Stimulated activated CD8-positive, alpha-beta memory T cell treated with anti-CD3 and anti-CD28 coated beads, Interleukin-12 subunit alpha, Interleukin-12 subunit beta, amount 100 ng/mL, for 1 hour (primary cell): Measurements from ENCODE around the gene SH2D2A.

Experiments used
- DNase-seq: peaks from one replicate; pipeline ENCODE4 v3.0.0-alpha.2; 2020; ENCODE audit warnings: low read depth

Gene SH2D2A

DNA sequence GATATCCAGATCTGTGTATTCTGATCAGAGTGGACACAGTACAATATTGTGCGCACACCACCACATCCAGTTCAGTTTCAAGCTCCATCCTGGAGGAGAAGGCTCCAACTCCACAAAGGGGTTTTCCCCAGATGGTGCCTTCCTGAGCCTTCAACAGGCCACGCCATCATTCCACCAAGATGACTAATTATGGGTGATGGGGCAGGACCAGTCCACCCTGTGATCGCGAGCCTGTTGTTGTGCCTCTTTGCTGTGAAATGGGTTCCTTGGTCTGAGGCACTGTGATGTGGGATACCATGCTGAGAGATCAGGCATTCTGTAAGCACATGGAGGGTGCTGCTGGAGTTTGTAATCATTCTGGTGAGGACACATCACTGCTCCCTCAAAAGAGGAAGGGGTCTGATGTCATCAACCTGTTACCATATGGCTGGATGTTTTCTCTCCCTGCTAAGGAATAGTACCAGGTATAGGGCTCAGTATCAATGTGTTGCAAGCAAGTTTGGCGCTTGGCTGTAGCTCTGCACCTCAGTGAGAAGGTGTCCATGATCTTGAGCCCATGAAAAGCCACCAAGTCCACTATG lies 6.7 kb upstream of the SH2D2A start:
- no peak for DNase-seq

DNA sequence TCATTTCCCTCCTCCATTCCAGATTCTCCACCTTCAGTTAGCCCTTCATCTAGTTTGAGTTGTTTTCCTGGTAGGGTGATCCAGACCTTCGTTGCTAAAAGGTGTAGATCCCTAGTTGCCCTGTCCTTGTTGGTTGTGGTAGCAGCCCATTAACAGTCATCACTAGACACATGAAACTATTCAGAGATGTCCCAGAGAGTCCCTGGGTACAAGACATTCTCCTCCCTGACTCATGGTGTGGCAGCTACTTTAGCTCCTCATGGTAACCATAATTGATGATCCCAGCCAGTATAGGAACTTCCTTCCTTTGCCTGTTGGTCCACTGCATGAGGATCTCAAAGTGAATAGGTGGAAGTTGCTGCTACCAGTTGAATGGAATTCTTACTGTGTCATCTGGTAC lies 6.0 kb upstream of the SH2D2A start:
- DNase-seq, result no peak

DNA sequence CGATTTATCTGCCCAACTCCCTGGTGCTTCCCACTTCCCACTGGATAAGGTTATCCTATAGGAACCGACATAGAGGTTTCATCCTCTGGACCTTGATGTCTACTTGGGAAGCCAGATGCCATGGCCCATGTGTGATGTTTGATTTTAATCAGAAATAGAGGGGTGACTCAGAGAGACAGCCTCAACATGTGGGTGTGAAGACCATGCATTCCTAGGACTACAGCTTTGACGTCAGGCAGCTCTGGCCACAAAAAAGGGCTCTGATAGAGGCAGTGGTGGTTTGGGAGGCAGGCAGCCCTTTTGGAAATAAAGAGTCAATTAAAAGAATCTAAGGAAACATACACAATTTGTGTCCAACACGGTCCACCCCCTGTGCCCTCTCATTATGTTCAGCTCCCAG lies 5.2 kb upstream of the SH2D2A start:
- no peak for DNase-seq

DNA sequence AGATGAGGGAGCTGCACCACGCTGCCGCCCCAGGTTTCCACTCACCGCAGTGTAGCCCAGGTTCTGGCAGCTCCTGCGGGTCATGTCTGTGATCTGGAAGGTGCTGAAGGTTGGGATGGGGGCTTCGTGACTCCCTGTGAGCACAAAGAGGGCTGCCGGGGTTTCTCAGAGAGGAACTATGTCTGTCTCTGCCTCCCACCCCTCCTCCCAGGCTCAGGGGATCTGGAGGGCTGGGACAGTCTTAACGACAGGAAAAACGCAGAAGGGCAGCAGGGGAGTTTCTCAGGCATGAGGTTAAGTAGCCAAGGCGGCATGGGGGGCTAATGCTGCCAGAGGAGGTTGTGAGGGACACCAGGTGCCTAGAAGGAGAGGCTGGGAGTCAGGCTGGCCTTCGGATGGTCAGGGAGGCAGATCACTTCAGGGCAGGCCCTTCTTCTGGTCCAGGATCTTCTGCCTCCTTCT lies 656 bp downstream of the SH2D2A start:
- no peak for DNase-seq

DNA sequence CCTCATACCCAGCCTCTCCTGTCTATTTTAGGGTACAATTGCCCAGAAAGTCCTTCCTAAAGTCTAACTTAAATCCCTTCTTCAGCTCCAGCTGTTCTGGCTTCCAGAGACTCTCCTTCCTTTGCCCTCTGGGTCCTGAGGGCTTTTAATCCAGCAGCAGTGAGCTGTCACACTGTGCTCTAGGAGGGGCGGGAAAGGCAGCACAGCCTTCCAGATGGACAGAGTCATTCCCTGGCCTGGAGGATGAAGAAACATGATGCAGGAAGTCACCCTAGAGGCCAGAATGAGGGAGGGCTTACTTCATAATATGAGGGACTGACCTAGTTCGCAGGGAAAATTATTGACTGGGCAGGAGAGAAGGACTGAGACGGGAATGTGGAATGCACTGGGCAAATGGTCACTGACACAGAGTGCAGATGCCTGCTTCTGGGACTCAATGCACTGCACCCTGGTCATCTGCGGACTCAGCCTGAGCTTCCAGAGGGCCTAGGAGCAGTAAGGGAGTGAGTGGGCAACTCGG lies 1.3 kb downstream of the SH2D2A start:
- no peak for DNase-seq

DNA sequence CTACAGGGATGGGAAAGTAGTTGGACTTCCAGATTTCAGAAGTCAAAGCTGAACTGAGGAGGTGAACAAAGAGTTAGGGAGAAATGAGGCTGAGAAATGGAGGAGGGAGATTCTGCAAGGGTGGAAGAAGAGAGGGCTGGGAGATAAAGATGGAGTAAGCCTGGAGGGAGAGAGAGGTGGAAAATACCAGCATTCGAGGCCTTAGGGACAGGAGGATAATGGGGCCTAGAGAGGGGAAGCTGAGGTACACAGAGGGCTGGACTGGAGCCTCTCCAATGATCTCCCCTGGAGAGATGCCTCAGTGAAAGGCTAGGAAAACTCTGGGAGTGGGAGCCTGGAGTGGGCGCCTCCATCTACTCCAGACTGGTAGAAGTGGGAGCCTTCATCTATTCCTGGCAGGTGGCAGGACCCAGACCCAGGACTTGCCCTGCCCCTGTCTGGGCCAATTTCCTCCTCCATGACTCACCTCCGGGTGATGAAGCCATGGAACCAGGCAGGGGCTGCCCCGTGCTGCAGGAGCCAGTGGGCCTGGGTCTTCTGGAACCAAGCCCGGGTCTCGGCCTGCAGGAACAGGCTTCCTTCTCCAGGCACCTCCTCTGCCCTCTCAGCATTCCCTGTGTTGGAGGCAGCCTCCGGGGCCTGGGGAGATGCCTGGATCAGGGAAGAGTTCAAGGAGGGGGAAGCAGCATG lies 1.9 kb downstream of the SH2D2A start:
- DNase-seq, result no peak

DNA sequence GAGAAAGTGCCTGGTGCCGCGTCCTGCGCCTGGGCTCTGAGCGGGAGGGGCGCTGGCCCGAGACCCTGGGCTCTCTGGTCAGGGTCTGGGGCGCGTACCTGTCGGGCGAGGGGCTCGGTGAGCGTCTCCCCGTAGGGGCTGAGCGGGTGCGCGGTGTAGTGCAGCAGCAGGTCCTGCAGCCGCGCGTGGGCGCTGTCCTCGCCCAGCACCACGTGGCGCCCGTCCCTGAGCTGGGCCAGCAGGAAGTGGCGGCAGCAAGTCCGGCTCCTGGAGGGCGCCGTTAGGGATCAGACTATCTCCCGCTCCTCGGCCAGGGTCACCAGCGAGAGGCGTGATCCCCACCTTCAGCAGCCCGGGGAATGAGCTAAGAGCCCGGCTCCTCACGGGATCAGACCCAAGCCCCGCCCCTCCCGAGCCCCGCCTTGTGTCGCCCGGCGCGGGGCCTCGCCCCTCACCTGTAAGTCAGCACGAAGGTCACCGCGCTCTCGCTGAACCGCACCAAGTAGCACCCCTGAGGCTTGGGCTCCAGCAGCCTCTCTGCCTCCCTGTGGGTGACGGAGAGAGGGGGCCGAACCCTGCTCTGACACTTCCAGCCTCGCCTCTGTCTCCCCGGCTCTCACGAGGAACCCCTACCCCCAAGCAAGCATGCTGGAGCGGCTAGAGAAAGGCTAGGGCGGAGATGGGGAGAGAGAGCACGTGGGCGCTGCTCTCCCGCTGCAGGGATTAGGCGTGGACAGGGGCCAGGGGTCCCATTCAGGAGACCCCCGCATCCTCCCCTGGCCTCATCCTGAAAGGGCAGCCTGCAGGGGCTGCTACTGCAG lies 2.7 kb downstream of the SH2D2A start:
- peak; percentile 56 for DNase-seq

DNA sequence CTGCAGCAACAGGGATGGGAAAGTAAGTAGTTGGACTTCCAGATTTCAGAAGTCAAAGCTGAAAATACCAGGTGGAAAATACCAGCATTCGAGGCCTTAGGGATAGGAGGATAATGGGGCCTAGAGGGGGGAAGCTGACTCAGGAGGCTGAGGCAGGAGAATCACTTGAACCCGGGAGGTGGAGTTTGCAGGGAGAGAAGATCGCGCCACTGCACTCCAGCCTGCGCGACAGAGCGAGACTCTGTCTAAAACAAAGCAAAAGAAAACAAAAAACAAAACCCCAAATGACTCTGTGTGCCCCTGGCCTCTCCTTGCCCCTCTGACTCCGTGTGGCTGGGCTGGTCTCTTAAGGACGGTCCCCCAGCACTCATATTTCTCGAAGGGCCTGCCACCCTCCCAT lies 3.4 kb downstream of the SH2D2A start:
- no peak for DNase-seq

- DNase-seq, result no peak
Measured at GRCh38 chr1:156812293-156812990, 4.2 kb downstream of the SH2D2A start.

GRCh38 chr1:156811168-156811567 lies 5.5 kb downstream of the SH2D2A start:
- no peak for DNase-seq

DNA sequence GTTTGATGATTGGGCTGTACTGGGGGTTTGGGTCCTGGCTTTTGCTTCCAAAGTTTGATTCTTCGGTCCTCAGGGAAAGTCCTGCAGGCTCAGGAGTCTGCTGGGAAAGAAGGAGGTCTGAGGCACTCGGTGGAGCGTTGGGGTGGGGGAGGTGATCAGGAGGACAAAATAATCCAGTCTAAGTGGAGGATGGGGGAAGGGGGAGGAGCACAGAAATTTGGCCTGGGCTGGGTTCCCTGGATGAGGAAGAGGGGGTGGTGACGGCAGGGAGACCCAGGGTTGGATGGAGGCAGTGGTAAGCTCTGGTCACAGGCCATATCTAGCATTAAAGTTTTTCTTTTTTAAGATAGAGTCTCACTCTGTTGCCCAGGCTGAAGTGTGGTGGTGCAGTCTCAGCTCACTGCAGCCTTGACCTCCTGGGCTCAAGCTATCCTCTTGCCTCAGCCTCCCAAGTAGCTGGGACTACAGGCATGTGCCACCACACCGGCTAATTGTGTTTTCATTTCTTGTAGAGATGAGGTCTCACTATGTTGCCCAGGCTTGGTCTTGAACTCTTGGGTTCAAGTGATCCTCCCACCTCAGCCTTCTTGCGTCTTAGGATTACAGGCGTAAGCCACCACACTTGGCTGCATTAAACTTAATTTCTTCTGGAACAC lies 6.8 kb downstream of the SH2D2A start:
- DNase-seq, result no peak

- DNase-seq, result no peak
Measured at GRCh38 chr1:156809281-156809680, 7.4 kb downstream of the SH2D2A start.

DNA sequence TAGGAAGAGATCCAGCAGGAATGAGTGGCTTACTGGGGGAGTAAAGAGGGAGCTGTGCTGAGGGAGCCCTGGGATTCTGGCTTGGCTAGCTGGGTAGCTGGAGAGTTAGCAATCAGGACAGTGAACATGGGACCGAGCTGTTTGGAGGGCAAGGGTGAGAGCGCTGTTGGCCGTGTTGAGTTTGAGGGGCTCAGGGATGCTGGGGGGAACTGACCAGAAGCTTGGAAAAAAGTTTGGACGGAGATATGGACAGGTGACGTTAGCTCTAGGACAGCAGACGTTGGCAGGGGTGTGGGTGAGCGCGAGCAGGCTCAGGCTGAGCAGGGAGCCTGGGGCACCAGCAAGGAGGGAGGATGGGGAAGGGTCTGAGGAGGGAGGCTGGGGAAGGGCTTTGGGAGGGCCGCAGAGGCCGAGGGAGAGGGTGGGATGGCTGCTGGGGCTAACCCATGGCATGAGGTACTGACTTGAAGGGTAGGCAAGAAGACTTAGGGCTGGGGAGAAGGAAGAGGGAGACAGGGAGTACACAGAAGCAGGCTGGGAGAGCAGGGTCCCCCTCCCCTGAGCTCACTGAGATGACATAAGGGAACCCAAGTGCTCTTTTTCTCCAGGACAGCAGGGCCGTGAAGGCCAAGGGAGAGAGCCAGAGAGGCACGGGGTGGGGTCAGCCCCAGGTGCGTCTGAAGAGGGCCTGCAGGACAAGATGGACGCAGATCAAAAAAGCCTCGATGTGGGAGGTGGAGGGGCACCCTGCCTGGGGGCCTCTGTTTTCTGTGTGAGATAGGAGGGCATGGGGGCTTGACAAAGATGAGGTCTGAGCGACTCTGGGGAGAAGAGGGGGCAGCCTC lies 8.2 kb downstream of the SH2D2A start:
- DNase-seq, result no peak

DNA sequence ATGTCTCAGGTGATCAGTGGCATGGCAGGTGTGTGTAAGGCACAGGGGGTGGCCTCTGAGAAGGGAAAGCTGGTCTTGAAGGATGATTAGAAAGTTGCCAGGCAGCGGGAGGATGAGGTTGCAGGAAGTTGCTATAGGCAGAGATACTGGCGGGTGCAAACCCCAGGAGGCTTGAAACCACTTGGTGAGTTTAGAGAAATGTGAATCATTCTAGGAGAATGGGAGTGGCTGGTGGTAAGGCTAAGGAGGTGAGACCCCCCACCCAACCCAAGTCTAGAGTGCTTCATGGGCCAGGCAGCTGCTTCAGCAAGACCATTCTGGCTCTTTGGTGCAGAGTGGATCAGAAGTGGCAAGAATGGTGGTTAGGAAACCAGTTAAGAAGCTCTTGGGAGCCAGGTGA lies 9.0 kb downstream of the SH2D2A start:
- no peak for DNase-seq

DNA sequence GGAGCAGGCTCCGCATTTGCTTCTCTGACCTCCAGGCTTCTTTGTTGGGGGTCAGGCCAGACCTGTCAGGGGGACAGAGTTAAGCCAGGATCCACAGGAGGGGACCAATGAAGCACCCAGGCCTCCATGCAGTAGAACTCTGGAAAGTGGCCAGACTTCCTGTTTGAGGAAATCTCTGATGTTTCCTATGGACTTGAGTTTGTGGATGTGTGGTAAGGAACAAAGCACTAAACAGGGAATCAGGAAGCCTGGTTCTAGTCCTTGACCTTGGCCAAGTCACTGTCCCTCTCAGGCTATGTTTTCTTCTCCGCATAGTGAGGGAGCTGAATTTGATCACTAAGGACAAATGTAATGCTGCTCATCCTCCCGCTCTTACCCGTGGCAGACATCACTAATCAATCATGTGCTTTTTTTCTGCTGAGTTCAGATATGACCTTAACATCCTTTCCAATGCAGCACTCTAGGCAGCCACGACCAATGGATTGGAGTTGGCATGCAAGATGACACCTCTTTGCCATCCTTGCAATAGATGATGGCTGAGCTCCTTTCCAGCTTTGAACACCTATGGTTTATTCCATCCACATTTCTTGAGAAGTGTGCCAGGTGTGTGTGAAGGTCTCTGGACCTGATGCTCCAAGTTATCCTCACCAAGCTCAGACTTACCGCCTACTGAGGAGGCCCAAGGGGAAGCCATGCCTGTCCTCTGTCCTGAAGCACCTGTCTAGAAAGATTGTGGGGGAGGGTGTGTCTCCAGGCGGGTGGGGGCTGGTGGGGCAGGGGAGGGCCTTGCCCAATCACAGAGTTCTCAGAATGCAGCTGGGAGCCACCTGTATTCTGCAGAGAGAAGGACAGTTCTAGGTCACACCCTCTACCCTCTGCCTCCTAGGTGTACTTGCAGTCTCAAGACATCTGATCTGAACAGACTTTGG lies 9.9 kb downstream of the SH2D2A start:
- no peak for DNase-seq

- DNase-seq, result no peak
Measured at GRCh38 chr1:156805766-156806511, 10.7 kb downstream of the SH2D2A start.

- DNase-seq, result no peak
Measured at GRCh38 chr1:156804572-156805243, 11.9 kb downstream of the SH2D2A start.

DNA sequence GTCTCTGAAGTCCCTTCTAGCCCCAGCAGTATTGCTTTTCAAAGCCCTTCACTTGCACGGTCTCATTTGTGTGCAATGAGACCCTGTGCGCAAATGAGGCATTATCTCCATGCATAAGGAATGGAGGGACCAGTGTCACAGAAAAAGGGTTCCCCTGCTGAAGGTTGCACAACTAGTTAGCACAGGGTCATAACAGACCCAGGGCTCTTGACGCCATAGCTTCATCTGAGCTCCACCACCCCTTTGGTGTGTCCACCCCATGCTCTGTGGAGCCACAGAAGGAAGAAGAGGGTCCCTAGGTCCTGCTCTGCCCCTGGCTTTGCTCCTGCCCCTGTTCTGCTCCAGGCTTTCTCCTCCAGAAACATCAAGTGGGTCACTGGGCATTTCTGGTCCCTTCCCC lies 12.6 kb downstream of the SH2D2A start:
- no peak for DNase-seq
